NK-92 treated with Interleukin-12 subunit alpha and Interleukin-12 subunit beta, amount 100 ng/mL, for 24 hours (cell line): ENCODE results near the gene SLC24A3.

Experiments used
- DNase-seq: peaks from one replicate; lab custom pipeline; 2025; lab: John Stamatoyannopoulos, UW

Gene SLC24A3

GRCh38 chr20:19426356-19426755 lies 213.9 kb downstream of the SLC24A3 start:
- no peak for DNase-seq

DNA sequence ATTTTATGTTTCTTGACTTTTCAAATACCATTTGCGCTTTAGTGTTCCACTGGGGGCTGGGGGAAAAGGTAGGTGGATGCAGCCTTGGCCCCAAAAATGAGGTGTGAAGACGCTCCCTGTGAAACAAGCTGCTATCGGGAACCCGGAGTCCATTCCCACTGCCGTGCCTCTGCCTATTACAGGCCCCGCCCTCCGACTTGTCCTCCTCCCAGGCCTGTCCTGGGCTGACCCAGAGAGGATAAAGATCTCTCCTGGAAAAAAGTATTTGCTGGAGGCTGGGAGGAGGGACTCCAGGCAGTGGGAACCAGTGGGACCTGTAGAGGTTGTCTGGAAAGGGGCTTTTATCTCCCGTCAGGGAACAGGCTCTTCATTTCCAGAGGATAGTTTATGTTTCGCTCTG lies 215.0 kb downstream of the SLC24A3 start:
- no peak for DNase-seq

- no peak for DNase-seq
These were observed 215.5 kb downstream of the SLC24A3 start for GRCh38 chr20:19427913-19428312.

DNA sequence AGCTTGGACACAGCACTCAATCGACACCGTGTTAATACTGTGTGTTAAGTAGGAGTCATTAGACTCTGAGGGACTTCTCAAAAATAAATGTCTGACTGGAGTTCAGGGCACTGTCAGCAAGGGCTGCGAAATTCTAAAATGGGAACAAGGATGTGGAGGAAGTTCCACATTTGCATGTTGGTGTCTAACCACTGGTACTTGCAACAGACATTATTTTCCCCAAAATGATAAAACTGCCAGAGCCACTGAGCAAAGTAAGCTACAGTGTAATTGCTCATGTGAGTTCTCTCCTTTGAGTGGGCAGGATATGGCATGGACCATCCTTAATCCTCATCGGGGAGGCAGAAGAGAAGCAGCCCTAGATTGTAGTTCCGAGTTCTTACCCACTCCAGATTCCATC lies 215.9 kb downstream of the SLC24A3 start:
- DNase-seq = no peak

GRCh38 chr20:19429538-19429937 lies 217.1 kb downstream of the SLC24A3 start:
- DNase-seq = no peak

- no peak for DNase-seq
These were observed 218.3 kb downstream of the SLC24A3 start for GRCh38 chr20:19430641-19431315.

DNA sequence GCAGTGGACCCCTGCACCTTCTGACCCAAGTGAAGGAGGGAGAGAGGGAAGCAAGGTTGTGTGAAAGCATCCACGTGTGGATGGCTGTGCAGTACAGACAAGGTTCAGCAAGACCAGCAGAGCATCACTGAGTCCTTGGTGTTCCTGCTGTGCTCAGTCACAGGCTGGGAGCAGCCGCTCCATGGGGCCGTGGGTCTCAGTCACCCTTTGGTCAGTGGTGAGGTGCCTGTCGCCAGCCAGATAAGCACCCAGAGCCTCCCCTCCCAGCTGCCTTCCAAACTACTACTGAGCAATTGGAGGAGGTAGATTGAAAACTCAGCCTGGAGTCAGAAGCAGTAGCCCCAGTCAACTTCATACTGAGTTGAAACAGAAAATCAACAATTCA lies 218.9 kb downstream of the SLC24A3 start:
- DNase-seq = no peak

DNA sequence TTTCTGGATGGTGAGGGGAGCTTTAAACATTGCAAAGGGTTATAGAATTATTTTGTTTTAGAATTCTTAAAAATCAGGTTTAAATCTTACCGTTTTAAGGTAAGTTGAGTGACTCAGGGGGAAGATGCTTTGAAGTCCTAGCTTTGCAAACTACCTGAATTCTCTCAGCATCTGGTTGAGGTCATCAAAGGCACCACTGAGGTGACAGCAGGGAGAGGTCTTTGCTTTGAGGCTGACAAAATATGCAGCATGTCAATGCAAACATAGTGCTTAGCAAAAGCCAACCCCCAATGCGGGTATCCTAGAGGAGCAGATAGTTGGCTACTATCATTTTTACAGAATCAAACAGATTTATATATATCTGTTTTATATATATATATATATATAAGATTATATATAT lies 219.5 kb downstream of the SLC24A3 start:
- no peak for DNase-seq

DNA sequence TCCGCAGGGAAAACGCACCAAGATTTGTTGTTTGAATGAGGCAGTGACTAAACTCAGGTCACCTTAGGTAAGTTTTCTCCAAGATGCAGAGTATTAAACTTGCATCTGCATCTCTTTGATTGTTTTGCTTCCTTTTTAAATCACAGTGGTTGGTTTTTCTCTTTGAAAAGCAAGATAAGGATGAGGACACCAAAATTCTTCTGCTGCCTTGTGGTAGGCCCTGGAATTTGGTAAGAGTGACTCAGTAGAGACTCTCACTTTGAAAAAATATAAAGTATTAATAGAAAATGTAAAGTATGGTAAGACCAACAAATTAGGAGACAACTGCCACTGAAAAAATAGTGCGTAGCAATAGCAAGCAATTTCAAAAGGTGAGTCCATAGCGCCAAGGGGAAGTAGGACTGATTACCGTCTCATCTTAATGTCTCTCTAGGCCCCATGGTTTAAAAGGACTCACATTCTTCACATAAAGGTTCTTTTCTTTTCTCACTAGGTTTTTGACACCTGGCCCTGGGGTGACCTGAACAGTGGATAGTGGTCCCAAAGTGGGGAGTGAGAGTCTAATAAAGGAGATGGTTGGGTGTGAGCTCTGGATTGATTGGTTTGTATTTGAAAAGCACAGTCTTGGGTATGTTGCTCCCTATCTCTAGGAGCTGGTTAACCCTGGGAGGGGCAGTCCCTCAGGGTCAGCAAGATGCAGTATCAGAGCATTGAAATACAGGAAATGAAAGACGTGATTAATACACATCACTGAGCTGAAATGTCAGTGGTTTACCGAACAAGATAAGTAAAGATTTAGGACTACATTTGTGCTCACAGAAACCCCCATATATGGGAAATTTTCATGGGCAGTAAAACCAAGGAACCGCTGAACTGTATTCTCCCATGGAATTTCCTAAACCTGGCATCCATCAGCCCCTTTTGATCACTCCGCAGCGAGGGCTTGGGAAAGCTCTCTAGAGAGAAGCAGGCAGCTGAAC lies 221.2 kb downstream of the SLC24A3 start:
- no peak for DNase-seq

DNA sequence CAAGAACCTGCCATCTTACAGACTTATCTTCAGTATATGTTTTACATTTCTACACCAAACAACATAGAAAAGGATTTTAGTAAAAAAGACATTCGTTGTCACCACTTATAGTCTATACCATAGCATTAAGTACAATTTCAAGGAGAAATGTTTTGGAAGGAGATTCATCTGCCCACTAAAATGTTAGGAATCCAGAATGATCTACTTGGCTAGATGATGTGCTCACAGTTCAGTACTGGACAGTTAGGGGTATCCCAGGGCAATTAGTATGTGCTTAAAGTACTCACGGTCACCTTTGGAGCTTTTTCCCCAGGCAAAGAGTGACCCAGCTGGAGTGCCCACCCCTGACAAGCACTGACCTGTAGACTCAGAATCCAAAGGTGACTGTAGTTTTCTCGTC lies 222.9 kb downstream of the SLC24A3 start:
- DNase-seq = no peak

GRCh38 chr20:19435821-19436220 lies 223.4 kb downstream of the SLC24A3 start:
- no peak for DNase-seq

GRCh38 chr20:19438488-19438887 lies 226.0 kb downstream of the SLC24A3 start:
- no peak for DNase-seq

GRCh38 chr20:19440660-19441527 lies 228.5 kb downstream of the SLC24A3 start:
- peak; percentile 65 for DNase-seq

- DNase-seq = no peak
These were observed 233.8 kb downstream of the SLC24A3 start for GRCh38 chr20:19446246-19446645.

GRCh38 chr20:19448632-19449031 lies 236.2 kb downstream of the SLC24A3 start:
- no peak for DNase-seq

GRCh38 chr20:19449051-19449450 lies 236.6 kb downstream of the SLC24A3 start:
- no peak for DNase-seq

- DNase-seq = no peak
These were observed 238.9 kb downstream of the SLC24A3 start for GRCh38 chr20:19451231-19451922.

DNA sequence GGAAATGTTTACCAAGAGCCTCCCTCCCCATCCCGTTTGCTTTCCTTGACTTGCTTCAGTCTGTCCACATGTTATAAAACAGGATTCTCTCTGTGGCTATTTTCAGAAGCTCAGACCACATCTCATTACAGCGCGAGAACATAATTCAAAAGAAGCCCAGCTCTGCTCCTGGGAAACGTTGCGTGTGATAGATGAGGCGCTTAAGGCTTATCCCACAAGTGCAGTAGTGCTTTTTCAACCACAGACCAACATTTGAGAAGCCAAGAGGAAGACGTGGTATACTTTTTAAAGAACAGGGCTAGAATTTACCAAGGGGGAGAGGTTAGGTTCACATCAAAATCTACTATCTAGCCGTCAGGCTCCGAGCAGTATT lies 239.5 kb downstream of the SLC24A3 start:
- DNase-seq = no peak

GRCh38 chr20:19453410-19453809 lies 241.0 kb downstream of the SLC24A3 start:
- DNase-seq = no peak

DNA sequence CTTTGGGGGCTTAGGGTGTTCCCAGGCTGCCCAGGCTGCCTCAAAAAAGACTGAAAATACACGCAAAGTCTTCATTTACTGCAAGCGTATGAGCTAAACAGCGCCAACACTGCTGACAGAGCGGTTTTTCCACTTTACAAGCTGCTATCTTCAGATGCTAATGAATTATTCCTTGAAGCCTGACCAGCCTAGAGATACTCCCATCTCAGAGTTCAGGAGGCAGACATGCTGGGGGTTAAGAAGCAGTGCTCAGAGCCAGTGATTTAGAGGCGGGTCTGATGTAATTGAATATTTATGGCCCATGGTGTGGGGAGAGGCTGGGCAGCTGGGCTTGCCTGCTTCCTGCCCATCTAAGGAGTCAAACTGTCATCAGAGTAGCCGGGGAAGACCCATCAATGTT lies 241.4 kb downstream of the SLC24A3 start:
- DNase-seq = no peak

- DNase-seq = no peak
These were observed 244.4 kb downstream of the SLC24A3 start for GRCh38 chr20:19456595-19457395.
